AML-193 (cell line): ENCODE data around the gene LRPAP1.
"Not testable (repeated sequence)": the region's sequence is repeated elsewhere in the genome, so short reads cannot be mapped to it uniquely, and the experiment has no call there.

Experiments
- DNase-seq, 2 experiments: peaks; one replicate each; lab custom pipeline; 2025; lab: John Stamatoyannopoulos, UW

Gene LRPAP1

DNA sequence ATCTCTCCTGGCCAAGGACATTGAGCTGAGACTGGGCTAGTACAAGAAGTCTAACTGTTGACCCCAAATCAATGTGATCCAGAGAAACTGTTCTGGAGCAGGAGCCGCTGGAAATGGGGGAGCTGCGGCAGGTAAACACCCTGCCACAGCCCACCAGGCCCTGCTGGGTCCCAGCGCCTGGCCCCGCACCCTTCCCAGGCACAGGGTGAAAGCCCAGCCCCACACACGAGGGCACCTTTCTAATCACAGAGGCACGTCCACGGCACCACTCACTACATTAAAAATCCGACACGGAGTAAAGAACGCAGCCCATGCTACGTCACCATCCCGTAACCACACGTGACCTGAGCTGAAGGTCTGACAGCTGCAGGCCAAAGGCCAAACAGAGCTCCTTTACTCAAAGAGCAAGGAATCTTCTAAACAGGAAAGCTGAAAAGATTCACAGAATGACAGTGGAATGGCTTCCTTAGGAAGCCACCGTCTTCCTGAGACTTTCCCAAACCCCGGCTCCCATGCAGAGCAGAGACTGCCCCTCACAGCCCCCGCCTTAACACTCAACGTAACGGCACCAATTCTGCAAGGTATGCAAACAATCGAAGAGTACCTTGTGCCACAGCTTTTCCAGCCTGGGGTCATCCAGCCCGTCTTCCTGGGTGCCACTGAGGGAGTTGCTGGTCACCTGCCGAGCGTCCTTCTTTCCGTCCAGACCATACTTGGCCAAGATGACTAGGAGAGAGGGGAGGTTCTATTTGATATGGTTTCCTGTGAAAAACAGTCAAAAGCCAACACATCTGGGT is 12.6 kb downstream of the LRPAP1 start:
- no peak for DNase-seq

DNA sequence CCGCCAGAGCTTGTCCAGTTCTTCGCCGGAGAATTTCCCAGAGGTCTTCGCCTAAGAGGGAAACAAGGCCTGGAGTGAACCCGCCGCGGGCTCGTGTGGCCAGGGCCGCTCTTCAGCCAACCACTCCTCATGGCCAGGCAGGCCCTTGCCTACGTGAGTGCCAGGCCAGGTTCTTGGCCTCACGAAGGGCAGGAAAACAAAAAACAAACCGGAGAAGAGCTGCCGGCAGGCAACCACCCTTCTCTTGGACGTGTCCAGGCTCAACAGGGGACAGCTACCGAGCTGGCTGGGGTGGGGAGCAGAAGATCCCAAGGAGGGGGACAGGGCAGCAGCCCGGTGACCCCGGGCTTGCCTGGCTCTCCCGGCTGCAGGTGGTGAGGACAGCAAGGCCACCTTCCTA is 13.3 kb downstream of the LRPAP1 start:
- DNase-seq, result no peak

- DNase-seq, result no peak
These were observed 13.7 kb downstream of the LRPAP1 start for GRCh38 chr4:3518511-3518880.

DNA sequence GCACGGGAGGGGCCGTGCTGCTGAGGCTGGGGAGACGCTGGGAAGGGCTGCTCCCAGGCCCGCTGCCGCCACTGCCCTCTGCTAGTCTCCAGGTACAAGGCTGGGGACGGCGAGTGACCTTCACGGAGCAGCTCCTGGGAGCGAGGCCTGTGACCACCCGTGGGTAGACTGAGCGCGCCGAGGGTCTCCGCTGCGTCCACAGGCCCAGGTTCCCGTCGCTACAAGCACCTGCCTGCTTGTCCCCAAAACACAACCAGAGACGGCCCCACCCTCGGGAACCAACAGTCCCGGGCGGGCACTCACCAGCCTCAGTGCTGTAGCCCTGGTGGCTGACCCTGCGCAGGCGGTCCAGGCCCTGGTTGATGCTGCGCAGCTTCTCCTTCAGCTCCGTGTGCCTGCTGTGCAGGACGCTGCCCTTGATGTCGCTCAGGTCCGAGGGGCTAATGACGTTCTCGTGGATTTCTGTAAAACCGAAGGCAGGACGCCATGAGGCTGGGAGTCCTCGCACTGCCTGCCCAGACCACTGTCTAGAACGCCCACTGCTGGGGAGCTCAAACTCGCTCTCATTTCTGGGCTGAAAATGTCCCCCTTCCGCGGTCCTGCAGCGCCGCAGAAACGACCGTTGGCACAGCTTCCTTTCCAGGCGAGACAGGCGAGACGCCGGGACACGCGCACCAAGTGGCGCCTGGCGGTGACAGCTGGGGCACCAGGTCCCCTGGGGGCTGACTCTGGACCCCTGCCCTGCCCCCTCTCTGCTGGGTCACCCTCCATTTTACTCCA is 14.3 kb downstream of the LRPAP1 start:
- DNase-seq, result no peak

GRCh38 chr4:3516836-3517730 is 15.1 kb downstream of the LRPAP1 start:
- no peak for DNase-seq

DNA sequence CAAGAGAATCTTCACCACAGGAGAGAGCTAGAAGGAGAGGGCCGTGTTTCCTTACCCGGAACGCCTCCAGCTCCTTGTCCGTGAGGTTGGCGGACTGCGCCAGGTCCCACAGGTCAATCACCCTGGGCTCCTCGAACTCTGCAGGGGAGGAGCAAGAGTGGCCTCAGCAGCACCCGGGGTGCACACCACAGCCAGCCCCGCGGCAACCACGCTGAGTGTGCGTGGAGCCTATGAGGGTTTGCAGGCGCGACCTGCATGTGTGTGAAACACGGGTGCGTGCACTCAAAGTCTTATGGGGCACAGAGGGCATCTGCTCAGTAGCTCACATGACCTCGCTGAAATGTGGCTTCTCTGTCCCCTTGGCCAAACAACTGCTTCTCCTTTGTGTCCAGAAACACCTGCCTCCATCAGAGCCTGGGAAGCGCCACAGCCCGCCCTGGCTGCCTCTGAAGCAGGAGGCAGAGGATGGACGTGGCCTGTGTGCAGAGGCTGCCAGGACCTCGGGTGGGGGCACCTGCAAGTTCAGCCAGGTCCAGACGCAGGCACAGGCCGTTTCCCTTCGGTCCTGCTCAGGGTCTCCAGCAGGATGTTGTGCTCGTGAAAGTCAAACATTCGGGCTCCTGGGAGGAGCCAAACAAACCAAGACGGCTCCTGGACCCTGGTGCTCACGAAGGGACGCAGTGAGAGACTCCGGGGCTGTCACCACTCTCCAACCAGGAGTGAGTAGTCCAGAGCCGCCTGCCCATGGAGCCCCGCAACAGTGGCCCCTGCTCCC is 16.0 kb downstream of the LRPAP1 start:
- no peak for DNase-seq

- no peak for DNase-seq
These were observed 16.6 kb downstream of the LRPAP1 start for GRCh38 chr4:3515646-3516045.

GRCh38 chr4:3514806-3515501 is 17.3 kb downstream of the LRPAP1 start:
- DNase-seq, result no peak

DNA sequence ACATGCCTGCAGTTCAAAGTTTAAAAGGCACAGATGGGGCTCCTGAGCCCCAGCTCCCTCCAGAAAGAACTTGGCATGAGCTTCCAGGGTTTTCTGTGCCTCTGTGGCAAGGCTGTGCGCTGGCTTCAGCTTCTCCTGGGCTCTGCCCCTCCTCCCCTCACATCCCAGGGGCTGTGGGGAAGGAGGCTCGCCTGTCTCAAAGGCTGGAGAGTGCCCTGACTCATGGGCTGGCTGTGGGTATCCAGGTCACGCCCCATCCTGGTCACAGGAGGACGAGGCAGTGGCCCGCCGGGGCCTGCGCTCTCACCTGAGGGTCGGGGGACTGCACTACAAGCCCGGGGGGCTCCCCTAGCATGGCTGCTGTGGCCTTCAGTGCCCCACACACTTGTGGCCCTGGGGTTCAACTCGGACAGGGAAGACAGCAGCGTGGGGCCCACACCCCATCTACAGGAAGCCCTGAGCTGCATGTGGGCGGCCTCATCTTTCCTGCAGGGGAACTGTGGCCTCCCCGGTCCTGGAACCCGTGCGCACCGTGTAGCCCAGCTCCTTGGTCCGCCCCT is 17.9 kb downstream of the LRPAP1 start:
- DNase-seq, result no peak

GRCh38 chr4:3513807-3514206 is 18.4 kb downstream of the LRPAP1 start:
- no peak for DNase-seq

- no peak for DNase-seq
These were observed 19.5 kb downstream of the LRPAP1 start for GRCh38 chr4:3512719-3513118.

GRCh38 chr4:3512279-3512678 is 19.9 kb downstream of the LRPAP1 start:
- no peak for DNase-seq

GRCh38 chr4:3511601-3512000 is 20.6 kb downstream of the LRPAP1 start:
- not testable (repeated sequence) for DNase-seq

GRCh38 chr4:3511187-3511586 is 21.0 kb downstream of the LRPAP1 start:
- no peak for DNase-seq

GRCh38 chr4:3510481-3510880 is 21.7 kb downstream of the LRPAP1 start:
- DNase-seq, result no peak

- no peak for DNase-seq
These were observed 23.7 kb downstream of the LRPAP1 start for GRCh38 chr4:3508542-3508941.

- no peak for DNase-seq
These were observed 27.0 kb downstream of the LRPAP1 start for GRCh38 chr4:3505231-3505630.

DNA sequence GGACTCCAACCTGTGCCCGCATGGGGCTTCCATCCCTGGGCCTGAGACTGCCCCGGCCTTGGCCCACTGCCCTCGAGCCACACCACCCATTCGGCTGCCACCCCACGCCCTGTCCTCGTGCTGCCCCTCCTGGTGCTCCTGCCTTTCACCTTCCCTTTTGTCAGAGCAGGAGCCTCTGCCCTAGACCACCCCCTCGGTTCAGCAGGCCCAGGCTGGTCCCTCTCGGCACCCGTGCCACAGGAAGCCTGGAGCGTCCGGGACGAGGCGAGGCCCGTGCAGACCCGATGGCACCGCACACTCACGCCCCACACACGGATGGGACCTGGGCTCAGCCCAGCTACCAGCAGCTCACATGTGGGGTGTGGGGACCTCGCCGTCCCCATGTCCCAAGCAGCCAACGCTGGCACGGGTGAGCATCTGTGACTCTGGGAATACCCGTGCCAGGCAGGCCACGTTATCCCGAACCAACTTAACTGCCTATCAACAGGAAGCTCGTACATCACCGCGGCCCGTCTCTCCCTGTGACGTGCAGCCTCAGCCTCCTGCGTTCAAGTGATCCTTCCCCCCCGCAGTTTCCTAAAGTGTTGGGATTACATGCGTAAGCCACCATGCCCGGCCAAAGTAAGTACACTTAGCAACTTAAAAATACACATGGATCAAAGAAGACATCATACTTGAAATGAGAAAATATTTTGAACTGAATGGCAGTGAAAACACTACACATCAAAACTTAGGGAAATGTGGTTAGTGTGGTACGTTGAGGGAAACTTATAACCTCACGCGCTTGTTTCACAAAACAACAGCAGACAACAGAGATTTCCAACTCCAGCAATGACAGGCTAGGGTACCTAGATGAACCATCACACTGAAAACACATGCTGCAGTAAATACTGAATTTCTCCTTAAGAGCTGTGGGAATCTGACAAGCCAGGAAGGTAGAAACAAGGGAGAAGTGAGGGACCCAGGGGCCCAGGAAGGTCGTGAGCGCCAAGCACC is 29.0 kb downstream of the LRPAP1 start:
- DNase-seq, result no peak

- no peak for DNase-seq
These were observed 30.3 kb downstream of the LRPAP1 start for GRCh38 chr4:3501825-3502425.
